Left ventricle myocardium superior (tissue), 1 donor: ENCODE data around the gene SCO2. TPM values are rescaled to one million over a fixed set of nuclear protein-coding genes. Genes with fewer than 3 reads are reported as not detected.

Experiments
- ATAC-seq: fragments of 200-7000 bp; cut with Tn5 transposase; one replicate; pipeline ENCODE4 v1.9.1; 2020; ENCODE audit warnings: mild to moderate bottlenecking, moderate library complexity
- DNase-seq: peaks from one replicate; pipeline ENCODE4 v3.0.0-alpha.2; 2020
- intact Hi-C: fragments of 100-400 bp; cut with micrococcal nuclease; formaldehyde crosslinking; loops from one replicate; pipeline ENCODE4 v1.11.0; 2022
- long read RNA-seq: library from polyadenylated mRNA; unstranded; transcript quantifications from one replicate; pipeline ENCODE4 v2.0.0, GENCODE V29; 2021
- total RNA-seq: library from RNA; stranded (reverse); fragmentation: NEBNext Ultra II Directional; extraction: Animal tissue kit (Norgen Biotek cat#: 25700); gene quantifications from one replicate; pipeline ENCODE4 v1.2.1, GENCODE V29; 2021
- donor health status: DM: no; HTN: yes; CAD: no; lungs with severe emphysema.

SCO2 gene
- 1.3 TPM for total RNA-seq
- long read RNA-seq, partial matches to known transcripts, result 0 of 3 reads
- long read RNA-seq, other reads (novel, unspliced or antisense), result 0 of 3 reads

DNA sequence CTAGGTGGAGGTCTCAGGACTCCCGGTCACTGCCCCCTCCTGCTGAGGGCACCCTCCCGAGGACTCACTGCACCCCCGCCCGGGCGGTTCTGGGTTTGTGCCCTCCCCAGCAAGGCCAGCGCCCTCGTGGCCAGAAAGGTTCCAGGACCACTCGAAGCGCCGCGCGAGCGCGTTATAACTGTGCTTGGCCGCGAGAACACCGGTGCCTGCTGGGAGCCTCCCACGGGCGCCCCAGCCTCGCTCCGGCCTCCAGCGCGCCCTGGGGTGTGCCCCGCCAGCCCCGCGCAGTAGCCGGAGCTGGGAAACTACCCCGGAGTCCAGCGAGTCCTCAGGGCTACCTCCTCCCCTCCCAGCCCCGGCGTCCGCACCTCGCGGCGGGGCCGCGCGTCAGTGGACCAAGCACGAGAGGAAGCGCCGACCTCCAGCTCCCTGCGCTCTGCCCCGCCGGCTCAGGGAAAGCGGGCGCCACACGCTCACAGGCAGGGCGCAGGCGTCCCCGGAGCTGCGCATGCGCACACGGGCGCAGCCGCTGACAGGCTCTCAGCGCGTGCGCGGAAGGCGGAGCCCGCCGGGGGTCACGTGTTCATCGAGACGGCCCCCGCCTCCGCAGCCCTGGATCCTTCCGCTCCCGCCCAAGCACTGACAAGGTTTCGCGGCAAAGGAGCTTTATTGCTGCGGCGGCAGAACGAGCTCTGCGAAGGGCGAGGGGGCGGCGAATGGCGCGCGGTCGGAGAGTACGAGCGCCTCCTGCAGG lies at the start of gene SCO2:
Gene SCO2 (minus strand): TSS at position 495 of the 754 bp plus-strand sequence. CDS start 1,187 bp downstream, outside the sequence.
- intact Hi-C loops, result no loop called here
- DNase-seq (peak; percentile 99), ATAC-seq (peak; percentile 75)

- DNase-seq, result no peak
- ATAC-seq, result no peak
- intact Hi-C loops, result no loop called here
Observed at GRCh38 chr22:50574383-50574755, 49.0 kb upstream of the SCO2 start.

DNA sequence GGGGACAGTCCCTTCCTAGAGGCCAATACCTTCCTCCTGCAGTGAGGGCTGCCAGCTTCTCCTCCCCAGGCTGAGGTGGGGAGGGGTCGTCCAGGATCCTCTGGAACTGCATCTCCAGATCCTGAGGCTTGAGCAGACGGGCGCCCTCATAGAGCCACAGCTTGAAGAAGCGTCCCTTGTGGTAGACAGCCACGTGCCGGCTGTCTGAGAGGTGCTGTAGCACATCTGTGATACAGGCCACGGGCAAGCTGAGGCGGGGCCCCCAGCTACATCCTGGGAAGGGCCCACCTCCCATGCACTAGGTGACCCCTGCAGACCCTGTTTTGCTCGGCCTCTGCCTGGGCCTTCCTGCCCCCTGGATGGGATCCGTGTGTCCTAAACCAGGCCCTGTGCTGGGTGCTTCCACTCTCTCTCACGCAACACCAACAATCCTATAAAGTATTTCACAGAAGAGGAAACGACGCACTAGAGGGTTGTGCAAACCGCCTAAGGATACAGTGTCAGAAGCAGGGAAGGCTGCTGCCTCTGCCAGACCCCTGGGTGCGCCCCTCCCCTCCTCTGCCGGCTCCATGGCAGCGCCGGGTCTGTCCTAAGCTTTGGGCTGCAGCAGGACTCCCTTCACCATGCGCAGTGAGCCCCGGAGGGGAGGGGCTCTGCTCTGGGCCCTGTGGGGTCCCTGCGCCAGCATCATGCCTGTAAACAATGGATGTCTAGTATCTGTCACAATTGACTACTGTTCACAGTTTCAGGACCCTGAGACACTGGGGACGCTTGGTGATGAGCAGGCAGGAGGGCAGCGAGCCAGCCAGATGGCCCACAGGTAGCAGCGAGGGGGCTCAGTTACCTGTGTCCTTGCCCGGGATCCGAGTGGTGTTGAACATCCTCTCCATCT lies 48.3 kb upstream of the SCO2 start:
- intact Hi-C loops, result no loop called here
- no peak for DNase-seq
- ATAC-seq, result no peak

GRCh38 chr22:50572965-50573364 lies 47.6 kb upstream of the SCO2 start:
- no peak for ATAC-seq
- intact Hi-C loops, result no loop called here
- DNase-seq, result no peak

DNA sequence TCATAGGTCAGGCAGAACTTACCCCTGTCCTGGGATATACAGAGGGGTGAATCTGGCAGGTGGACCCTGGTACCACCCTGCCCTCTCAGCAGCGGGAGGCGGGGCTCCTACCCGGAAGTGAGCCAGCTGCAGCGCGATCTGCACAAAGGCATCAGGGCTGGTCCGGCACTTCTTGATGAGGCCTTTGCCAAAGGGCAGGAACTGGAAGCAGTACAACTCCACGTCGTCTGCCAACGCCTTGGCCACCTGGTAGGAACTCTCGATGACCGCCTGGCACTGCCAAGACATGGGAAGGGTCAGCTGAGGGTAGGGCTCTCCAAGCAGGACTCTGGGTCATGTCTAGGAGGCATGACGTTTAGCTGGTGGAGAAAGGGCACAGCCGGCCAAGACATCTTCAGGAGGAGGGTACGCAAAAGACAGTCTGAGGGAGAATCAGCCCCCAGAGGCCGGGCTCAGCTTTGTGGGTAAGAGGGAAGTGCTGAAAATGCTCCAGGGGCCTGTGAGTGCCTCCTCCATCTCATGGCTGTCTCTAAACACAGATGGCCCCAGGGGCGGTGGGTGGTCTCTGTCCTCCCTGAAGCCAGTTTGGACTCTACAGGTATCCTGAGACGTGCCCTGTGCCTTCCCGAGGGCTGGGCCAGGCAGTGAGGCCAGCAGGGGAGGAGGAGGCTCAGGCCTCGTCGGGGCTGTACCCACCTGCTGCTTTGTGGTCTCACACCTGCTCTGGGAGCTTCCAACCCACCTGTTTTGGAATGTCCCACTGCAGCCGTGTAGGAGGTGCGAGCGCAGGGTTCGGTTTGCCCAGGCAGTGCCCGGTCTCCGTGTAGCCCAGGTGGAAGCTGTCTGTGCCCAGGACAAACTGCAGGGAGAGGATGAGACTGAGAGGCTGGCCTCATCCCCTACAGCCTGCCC lies 46.1 kb upstream of the SCO2 start:
- ATAC-seq (peak; percentile 27), DNase-seq (no peak)
- intact Hi-C loops, result no loop called here

- intact Hi-C loops, result no loop called here
- ATAC-seq, result no peak
- no peak for DNase-seq
Observed at GRCh38 chr22:50570861-50571260, 45.5 kb upstream of the SCO2 start.

DNA sequence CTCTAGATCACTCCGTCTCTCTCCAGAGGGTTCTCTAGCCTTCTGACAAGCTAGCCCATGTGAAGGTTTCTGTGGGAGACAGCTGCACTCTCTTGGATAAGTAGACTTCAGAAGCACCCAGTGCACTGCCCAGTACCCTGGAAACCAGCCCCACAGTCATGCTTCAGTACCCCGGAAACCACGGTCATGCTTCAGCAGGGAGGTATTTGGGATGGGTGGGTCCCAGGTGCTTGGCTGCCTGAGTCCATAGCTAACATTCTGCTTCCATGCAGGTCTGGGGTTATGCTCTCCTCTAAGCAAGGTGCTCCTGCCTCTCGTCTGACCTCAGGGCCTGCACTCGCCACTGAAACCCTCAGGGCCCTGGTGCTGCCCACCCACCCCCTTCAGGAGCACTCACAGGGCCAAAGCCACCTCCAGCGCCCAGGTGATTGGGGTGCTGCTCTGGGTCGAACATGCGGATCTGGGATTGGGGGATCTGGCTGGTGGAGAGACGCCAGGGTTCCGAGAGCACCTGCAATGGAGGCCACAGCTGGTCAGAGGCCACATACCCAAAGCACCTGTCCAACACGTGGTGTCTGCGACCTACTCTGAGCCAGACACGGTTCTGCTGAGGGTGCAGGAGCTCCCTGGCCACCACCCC lies 44.6 kb upstream of the SCO2 start:
- DNase-seq, result no peak
- no peak for ATAC-seq
- intact Hi-C loops, result no loop called here

DNA sequence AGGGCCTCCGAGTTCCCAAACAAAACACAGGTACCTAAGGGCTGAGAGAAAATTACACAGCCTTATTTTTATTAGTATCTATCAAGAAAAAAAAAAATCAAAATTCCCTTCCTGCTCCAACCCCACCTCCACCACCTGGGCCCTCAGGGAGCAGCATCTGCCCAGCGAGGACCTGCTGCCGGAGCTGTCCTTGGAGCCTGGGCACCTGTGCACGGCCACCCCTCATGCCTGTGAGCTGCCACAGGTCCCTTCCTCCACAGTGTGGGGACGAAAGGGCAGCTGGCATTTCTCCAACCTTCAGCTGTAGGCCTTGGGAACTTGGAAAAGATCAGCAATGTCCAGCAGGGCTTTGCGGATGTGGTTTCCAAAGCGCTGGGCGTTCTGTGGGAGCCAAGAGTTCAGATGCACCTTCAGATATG lies 43.7 kb upstream of the SCO2 start:
- ATAC-seq (no peak), DNase-seq (no peak)
- intact Hi-C loops, result no loop called here

DNA sequence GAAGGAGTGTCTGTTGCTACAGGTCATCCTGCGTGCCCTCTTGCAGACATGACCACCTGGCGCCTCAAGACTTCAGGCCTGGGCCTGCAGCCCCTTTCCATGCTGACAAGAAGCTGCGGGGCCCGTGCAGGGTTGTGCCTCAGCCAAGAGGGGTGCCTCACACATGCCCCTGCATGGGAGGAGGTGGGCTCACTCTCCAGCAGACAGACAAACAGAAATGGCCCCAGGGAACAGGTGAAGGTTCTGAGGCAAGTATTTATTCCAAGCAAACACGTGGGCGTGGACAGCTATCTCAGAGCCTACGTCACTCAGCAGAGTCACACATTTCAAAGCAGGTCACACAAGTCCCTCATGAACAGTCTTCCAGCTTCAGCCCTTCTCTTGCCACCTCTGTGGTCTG lies 43.2 kb upstream of the SCO2 start:
- no peak for ATAC-seq
- intact Hi-C loops, result no loop called here
- DNase-seq, result no peak

DNA sequence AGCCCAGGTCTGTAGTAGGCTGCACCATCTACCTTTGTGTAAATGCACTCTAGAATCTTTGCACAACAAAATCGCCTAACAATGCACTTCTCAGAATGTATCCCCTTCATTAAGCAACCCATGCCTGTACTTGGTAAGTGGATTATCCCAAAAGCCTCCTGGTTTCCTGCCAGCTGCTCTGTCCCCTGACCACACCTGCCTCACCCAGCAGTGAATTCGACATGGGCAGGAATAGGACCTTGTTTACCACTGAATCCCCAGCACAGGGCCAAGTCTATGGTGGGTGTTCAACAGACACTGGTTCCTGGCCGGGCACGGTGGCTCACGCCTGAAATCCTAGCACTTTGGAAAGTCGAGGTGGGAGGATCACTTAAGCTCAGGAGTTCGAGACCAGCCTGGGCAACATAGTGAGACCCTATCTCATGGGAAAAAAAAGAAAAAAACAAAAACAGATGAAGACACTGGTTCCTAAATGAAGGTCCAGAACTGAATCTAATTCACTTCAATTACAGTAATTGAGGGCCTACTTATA lies 42.4 kb upstream of the SCO2 start:
- no peak for ATAC-seq
- intact Hi-C loops, result no loop called here
- no peak for DNase-seq

DNA sequence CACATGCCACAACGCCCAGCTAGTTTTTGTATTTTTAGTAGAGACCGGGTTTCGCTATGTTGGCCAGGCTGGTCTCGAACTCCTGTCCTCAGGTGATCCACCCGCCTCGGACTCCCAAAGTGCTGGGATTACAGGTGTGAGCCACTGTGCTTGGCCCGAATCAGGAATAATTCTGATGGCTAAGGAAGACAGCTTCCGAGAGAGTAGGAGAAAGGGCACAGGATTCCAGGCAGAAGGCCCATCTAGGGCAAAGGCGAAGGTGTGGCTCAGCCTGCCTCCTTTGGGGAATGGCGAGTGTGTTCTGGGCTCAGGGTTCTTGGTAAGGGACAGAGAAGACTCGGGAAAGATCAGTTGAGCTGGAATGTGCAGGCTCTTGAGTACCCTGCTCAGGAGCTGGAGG lies 38.9 kb upstream of the SCO2 start:
- ATAC-seq, result no peak
- DNase-seq, result no peak
- intact Hi-C loops, result no loop called here

- ATAC-seq (peak; percentile 52), DNase-seq (peak; percentile 58)
- intact Hi-C loops, result no loop called here
Observed at GRCh38 chr22:50563413-50564160, 38.2 kb upstream of the SCO2 start.

GRCh38 chr22:50562523-50563412 lies 37.4 kb upstream of the SCO2 start, which contains the start of gene SYCE3:
Gene SYCE3, minus strand, starts transcription at chr22:50562919. Its CDS starts 6,514 bp downstream, at chr22:50556405.
- ATAC-seq, result peak; percentile 93
- intact Hi-C loops, result no loop called here
- peak; percentile 98 for DNase-seq

GRCh38 chr22:50561401-50562358 lies 36.3 kb upstream of the SCO2 start:
- intact Hi-C loops, result no loop called here
- ATAC-seq, result no peak
- DNase-seq, result no peak

DNA sequence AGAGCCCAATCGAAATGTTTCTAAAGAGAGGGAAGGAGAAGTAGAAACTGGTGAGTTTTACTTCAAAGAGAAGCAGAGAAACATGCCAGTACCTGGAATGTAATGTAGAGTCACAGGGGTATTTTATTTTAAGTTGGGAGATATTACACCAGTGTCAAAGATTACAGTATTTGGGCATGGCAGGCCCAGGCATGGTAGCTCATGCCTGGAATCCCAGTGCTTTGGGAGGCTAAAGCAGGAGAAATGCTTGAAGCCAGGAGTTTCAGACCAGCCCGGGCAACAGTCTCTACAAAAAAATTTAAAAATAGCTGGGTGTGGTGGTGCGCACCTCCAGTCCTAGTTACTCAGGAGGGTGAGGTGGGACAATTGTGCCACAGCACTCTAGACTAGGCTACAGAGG lies 34.6 kb upstream of the SCO2 start:
- DNase-seq (no peak), ATAC-seq (no peak)
- intact Hi-C loops, result no loop called here

GRCh38 chr22:50556703-50557102 lies 31.3 kb upstream of the SCO2 start:
- intact Hi-C loops, result no loop called here
- DNase-seq, result no peak
- ATAC-seq, result no peak
